SJSA1 (cell line): ENCODE results near the gene ALAS1. TPM values are rescaled to one million over a fixed set of nuclear protein-coding genes. Genes with fewer than 3 reads are reported as not detected.

ENCODE experiments used
- DNase-seq, 2 experiments: peaks; one replicate each; pipeline ENCODE4 v3.0.0-alpha.2; 2015 to 2020; ENCODE audit warnings: low spot score in 2 of 2, low read depth in 1 of 2
- H3K27ac ChIP-seq: fragments of 250-450 bp; sonication (Bioruptor Pico); 2 replicates; pipeline ENCODE4 v1.5.1; 2020; ENCODE audit warnings: mild to moderate bottlenecking, moderate library complexity
- H3K27me3 ChIP-seq: fragments of 250-450 bp; sonication (Bioruptor Pico); replicated peaks from 2 replicates; pipeline ENCODE4 v1.5.1; 2020; ENCODE audit warnings: mild to moderate bottlenecking, moderate library complexity
- H3K36me3 ChIP-seq: fragments of 250-450 bp; sonication (Bioruptor Pico); 2 replicates; pipeline ENCODE4 v1.5.1; 2020; ENCODE audit warnings: mild to moderate bottlenecking
- H3K4me1 ChIP-seq: fragments of 250-450 bp; sonication (Bioruptor Pico); replicated peaks from 2 replicates; pipeline ENCODE4 v1.6.1; 2021; ENCODE audit warnings: mild to moderate bottlenecking
- H3K4me3 ChIP-seq: fragments of 250-450 bp; sonication (Bioruptor Pico); 2 replicates; pipeline ENCODE4 v1.5.1; 2020; ENCODE audit warnings: mild to moderate bottlenecking
- H3K9me3 ChIP-seq: fragments of 250-450 bp; sonication (Bioruptor Pico); replicated peaks from 2 replicates; pipeline ENCODE4 v1.5.1; 2020; ENCODE audit warnings: mild to moderate bottlenecking
- total RNA-seq: library from RNA; depleted of rRNA; stranded (reverse); fragments of >200 nt; shearing (Covaris generic); gene quantifications from 2 replicates; pipeline ENCODE4 v1.2.3, GENCODE V29; 2014

The ALAS1 gene
- total RNA-seq, 1 experiment from 2014 or later: 44.8 TPM

DNA sequence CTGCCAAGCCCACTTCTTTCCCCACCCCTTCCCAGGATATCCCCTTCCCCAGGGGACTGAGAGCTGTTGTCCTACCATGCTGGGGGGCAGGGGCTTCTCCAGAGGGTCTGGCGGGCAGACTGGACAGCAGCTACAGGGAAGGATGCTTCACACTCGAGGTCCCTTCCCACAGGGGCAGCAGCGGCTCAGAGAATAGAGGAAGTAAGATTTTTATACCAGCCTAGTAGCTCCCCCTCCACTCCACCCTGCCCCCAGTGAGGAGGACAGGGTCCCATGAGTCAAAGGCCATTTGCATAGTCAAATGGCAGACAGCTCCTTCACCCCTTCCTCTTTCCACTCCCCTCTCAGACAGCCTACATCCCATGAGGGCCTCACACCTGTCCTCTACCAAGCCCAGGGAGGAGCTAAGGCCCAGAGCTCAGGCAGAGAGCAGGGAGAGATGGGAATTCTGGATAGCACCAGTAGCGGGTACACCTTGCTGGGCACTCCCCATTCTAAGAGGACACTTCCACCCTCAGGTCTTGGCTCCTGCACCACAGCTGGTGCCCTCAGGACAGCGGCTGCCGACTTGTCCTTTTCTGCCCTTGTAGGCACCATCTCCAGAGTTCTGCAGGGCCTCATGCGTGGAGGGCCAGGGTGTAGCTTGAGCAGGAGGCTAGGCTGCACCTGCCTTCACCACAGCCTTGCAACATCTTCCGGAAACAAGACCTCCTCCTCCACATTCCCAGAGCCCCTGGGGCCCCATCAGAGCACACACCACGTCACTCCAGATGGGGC is 27.7 kb downstream of the ALAS1 start, which contains the start of gene TLR9:
Gene TLR9, minus strand, starts transcription at position 194 of the 777 bp plus-strand sequence. Its CDS starts 116 bp downstream, at position 78.
- Histone ChIP-seq H3K4me3 (no peak within 1 kb of the TSS), H3K27ac (no peak within 1 kb of the TSS), H3K4me1 (no peaks in the 10 kb centered on the region), H3K36me3 (peaks cover 20% of the 10 kb centered on the region), H3K9me3 (no peaks in the 10 kb centered on the region), H3K27me3 (no peaks in the 10 kb centered on the region)
- DNase-seq: no peak

DNA sequence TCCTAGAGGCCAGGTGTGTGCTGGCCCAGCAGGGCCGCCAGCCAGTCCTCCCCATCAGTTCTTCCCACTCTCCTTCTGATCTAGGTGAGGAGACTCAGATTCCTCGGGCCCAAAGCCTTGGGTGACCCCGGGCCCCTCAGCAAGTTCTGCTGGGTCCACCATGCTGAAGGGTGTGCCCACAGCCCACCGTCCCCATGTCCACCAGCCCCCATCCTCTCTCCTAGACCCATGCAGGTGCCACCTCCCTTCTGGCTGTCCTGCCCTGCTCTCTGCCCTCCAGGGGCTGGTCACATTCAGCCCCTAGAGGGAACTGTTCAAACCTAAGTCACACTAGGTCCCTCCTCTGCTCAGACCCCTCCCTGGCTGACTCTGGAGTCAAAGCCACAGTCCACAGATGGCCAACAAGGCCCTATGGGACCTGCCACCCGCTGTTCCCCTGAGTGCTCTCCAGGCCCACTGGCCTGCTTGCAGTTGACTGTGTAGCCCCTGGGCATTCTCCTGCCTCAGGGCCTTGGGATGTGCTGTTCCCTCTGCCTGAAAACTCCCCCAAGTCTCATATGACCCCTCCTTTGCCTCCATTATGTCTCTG is 28.4 kb downstream of the ALAS1 start:
- H3K4me3 ChIP-seq: no peak overlapping the region
- no peaks in the 10 kb centered on the region for H3K4me1 ChIP-seq
- H3K36me3 ChIP-seq: peaks cover 27% of the 10 kb centered on the region
- no peaks in the 10 kb centered on the region for H3K27me3 ChIP-seq
- DNase-seq: no peak
- H3K27ac ChIP-seq: no peak overlapping the region
- no peaks in the 10 kb centered on the region for H3K9me3 ChIP-seq

GRCh38 chr3:52227117-52227516 is 29.2 kb downstream of the ALAS1 start:
- no peaks in the 10 kb centered on the region for H3K4me1 ChIP-seq
- no peak overlapping the region for H3K27ac ChIP-seq
- H3K27me3 ChIP-seq: no peaks in the 10 kb centered on the region
- H3K9me3 ChIP-seq: no peaks in the 10 kb centered on the region
- no peak for DNase-seq
- no peak overlapping the region for H3K4me3 ChIP-seq
- H3K36me3 ChIP-seq: peaks cover 35% of the 10 kb centered on the region

DNA sequence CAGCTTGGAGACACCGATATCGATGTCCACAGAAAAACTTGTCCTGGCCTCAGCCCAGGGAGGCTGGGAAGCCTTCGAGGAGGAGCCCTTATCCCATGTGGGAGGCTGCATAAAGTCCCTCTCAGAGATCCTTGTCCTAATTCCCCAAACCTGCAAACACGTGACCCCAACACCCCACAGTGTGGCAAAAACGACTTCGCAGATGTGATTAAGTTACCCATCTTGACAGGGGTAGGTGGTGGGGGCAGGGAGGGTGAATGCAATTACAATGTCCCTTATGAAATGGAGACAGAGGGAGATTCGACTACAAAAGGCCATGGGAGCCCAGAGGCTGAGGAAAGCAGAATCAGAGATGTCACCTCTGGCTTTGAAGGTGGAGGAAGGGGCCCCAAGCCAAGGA is 29.8 kb downstream of the ALAS1 start:
- Histone ChIP-seq H3K4me3 (no peak overlapping the region), H3K9me3 (no peaks in the 10 kb centered on the region), H3K27ac (no peak overlapping the region), H3K36me3 (peaks cover 41% of the 10 kb centered on the region), H3K4me1 (no peaks in the 10 kb centered on the region), H3K27me3 (no peaks in the 10 kb centered on the region)
- no peak for DNase-seq

- H3K4me3 ChIP-seq: no peak overlapping the region
- no peaks in the 10 kb centered on the region for H3K27me3 ChIP-seq
- no peak for DNase-seq
- no peaks in the 10 kb centered on the region for H3K9me3 ChIP-seq
- peaks cover 41% of the 10 kb centered on the region for H3K36me3 ChIP-seq
- no peak overlapping the region for H3K27ac ChIP-seq
- H3K4me1 ChIP-seq: no peaks in the 10 kb centered on the region
Observed at GRCh38 chr3:52228266-52228665, 30.3 kb downstream of the ALAS1 start.

- H3K9me3 ChIP-seq: no peaks in the 10 kb centered on the region
- no peak overlapping the region for H3K27ac ChIP-seq
- no peak overlapping the region for H3K4me3 ChIP-seq
- DNase-seq: no peak
- H3K36me3 ChIP-seq: peaks cover 41% of the 10 kb centered on the region
- H3K4me1 ChIP-seq: no peaks in the 10 kb centered on the region
- H3K27me3 ChIP-seq: no peaks in the 10 kb centered on the region
Observed at GRCh38 chr3:52228751-52229291, 30.9 kb downstream of the ALAS1 start.

GRCh38 chr3:52229656-52230055 is 31.7 kb downstream of the ALAS1 start:
- peaks cover 49% of the 10 kb centered on the region for H3K36me3 ChIP-seq
- no peaks in the 10 kb centered on the region for H3K27me3 ChIP-seq
- H3K9me3 ChIP-seq: no peaks in the 10 kb centered on the region
- no peak overlapping the region for H3K27ac ChIP-seq
- DNase-seq: no peak
- no peak overlapping the region for H3K4me3 ChIP-seq
- no peaks in the 10 kb centered on the region for H3K4me1 ChIP-seq

DNA sequence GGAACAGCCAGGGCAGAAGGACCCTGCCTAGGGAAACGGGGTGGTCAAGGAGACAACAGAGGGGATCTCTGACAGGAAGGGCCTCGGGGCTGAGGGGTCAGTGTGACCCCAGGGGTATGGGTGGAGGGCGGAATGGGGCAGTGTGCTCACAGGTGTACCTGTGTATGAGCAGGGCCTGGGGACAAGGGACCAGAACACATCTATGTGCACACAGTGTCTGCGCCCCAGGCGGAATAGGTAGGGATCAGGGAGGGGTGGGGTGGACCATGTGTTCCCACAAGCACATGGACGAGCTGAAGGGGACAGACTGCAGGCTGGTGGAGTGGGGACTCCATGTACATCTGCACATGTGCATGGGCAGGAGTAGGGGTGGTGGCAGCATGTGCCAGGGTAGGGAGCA is 32.5 kb downstream of the ALAS1 start:
- DNase-seq: no peak

DNA sequence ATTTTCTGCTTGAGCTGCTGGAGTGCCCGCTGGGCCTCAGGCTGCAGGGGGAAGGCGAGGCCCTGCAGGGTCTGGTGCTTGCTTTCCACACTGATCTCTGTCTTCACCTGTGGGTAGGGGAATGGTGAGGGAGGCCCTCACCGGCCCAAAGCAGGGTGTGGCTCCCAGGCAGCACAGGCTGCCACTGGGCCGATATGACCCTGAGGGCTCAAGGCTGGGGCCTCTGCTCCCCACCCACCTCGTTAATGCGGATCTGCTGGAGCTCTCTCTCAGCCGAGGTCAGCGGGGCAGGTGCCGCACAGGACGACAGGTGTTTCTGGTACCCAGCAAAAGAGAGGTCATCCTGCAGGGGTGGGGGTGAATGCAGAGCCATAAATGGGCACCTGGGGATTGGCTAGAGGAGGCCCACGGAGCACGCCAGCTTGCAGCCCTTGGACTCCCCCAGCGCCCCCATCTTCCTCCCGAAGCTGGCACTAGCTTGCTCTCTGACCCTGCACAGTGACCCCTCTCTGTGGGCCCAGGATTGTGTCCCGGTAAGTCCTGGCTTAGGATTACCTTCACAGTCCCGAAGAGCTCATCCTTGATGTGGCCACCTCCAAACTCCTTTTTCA is 33.0 kb downstream of the ALAS1 start:
- Histone ChIP-seq H3K27me3 (no peaks in the 10 kb centered on the region), H3K4me3 (no peak overlapping the region), H3K9me3 (no peaks in the 10 kb centered on the region), H3K36me3 (peaks cover 60% of the 10 kb centered on the region), H3K27ac (no peak overlapping the region), H3K4me1 (no peaks in the 10 kb centered on the region)
- DNase-seq: no peak

More for the DNA sequence above, 32.5 kb downstream of the ALAS1 start:
- no peak overlapping the region for H3K27ac ChIP-seq
- H3K4me1 ChIP-seq: no peaks in the 10 kb centered on the region
- no peaks in the 10 kb centered on the region for H3K27me3 ChIP-seq
- H3K4me3 ChIP-seq: no peak overlapping the region
- no peaks in the 10 kb centered on the region for H3K9me3 ChIP-seq
- peaks cover 56% of the 10 kb centered on the region for H3K36me3 ChIP-seq

GRCh38 chr3:52231502-52232278 is 33.7 kb downstream of the ALAS1 start:
- Histone ChIP-seq H3K4me1 (peaks cover 3% of the 10 kb centered on the region), H3K9me3 (no peaks in the 10 kb centered on the region), H3K27ac (no peak overlapping the region), H3K4me3 (no peak overlapping the region), H3K27me3 (no peaks in the 10 kb centered on the region), H3K36me3 (peaks cover 60% of the 10 kb centered on the region)
- DNase-seq: peak; percentile 54 to 74

DNA sequence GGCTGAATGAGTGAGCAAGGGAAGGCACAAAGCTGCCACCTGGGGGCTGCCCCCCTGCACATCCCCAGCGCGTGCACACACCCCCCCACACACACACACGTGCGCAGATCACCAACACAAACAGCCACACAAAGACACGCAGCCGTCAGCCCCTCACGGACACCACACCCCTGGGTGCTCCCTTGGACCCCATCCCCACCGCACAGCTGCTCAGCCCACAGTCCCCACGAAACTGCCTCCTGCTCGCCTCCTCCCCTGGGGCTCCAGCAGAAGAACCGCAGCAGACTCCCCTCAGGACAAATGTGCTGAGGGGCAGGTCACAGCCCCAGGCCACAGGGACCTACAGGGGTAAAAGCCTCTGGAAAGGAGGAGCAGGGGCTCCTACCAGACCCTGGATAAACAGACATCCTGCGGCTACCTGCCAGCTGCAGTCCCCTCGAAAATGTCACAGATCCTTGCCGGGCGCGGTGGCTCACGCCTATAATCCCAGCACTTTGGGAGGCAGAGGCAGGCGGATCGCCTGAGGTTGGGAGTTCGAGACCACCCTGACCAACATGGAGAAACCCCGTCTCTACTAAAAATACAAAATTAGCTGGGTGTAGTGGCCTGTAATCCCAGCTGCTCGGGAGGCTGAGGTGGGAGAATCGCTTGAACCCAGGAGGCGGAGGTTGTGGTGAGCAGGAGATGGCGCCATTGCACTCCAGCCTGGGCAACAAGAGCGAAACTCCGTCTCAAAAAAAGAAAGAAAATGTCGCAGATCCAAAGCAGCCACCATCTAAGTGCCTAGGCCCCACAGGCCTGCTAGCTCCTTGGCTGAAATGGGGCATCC is 34.5 kb downstream of the ALAS1 start:
- no peaks in the 10 kb centered on the region for H3K27me3 ChIP-seq
- no peaks in the 10 kb centered on the region for H3K9me3 ChIP-seq
- no peak overlapping the region for H3K27ac ChIP-seq
- DNase-seq: no peak
- peaks cover 60% of the 10 kb centered on the region for H3K36me3 ChIP-seq
- peaks cover 10% of the 10 kb centered on the region for H3K4me1 ChIP-seq
- H3K4me3 ChIP-seq: no peak overlapping the region

- DNase-seq: no peak
- H3K36me3 ChIP-seq: peaks cover 60% of the 10 kb centered on the region
- H3K9me3 ChIP-seq: no peaks in the 10 kb centered on the region
- no peaks in the 10 kb centered on the region for H3K27me3 ChIP-seq
- H3K4me1 ChIP-seq: peaks cover 16% of the 10 kb centered on the region
- H3K4me3 ChIP-seq: no peak overlapping the region
- no peak overlapping the region for H3K27ac ChIP-seq
Observed at GRCh38 chr3:52233108-52233591, 35.2 kb downstream of the ALAS1 start.

DNA sequence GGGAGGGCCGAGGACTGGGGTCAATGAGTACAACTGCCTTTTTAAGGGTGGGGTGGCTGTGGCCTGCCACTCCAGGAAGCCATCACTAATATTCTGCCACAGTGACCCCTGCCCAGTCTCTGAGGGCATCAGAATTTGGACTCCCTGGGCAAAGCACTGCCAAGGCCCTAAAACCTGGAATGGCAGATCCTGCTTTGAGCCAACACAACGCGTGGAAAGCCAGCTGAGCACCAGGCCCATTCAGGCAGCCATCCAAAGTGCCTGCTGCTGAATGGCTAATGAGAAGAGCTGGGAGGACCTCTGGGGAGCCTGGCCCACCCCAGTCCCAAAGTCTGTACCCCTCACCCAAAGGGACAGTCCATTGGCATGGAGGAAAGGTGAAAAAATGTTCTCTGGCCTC is 36.0 kb downstream of the ALAS1 start:
- no peaks in the 10 kb centered on the region for H3K9me3 ChIP-seq
- DNase-seq: no peak
- H3K27me3 ChIP-seq: no peaks in the 10 kb centered on the region
- no peak overlapping the region for H3K27ac ChIP-seq
- no peak overlapping the region for H3K4me3 ChIP-seq
- H3K36me3 ChIP-seq: peaks cover 57% of the 10 kb centered on the region
- peaks cover 20% of the 10 kb centered on the region for H3K4me1 ChIP-seq
